ENCODE data around the gene UNC50.
A peak's percentile ranks its signal among the peaks of the same experiment; 100 is the strongest.

The UNC50 gene

GRCh38 chr2:98608116-98608961, at the start of gene UNC50, which contains the start of gene COA5:
Gene UNC50 (plus strand): TSS chr2:98608589. CDS start chr2:98609760, 1,171 bp downstream.
Gene COA5 (minus strand): TSS chr2:98608512. CDS start chr2:98608405, 107 bp downstream.
- H3K4me3 Mint-ChIP-seq: peak within 1 kb of the TSS; percentile 90
- H3K36me3 Mint-ChIP-seq (ENCODE audit: low read depth): peaks cover 20% of the 10 kb centered on the region
- H3K27me3 Mint-ChIP-seq (ENCODE audit: low read depth): no peaks in the 10 kb centered on the region
- H3K4me1 Mint-ChIP-seq (ENCODE audit: low read depth): peaks cover 44% of the 10 kb centered on the region
- no peaks in the 10 kb centered on the region for H3K9me3 Mint-ChIP-seq
- DNase-seq (ENCODE audit: low spot score): peak; percentile 93
- H3K27ac Mint-ChIP-seq: peak within 1 kb of the TSS; percentile 95

- Mint-ChIP-seq H3K4me1 (ENCODE audit: low read depth) (peaks cover 41% of the 10 kb centered on the region), H3K27me3 (ENCODE audit: low read depth) (no peaks in the 10 kb centered on the region), H3K4me3 (peak overlapping the region; percentile 40), H3K9me3 (no peaks in the 10 kb centered on the region), H3K36me3 (ENCODE audit: low read depth) (peaks cover 66% of the 10 kb centered on the region), H3K27ac (peak overlapping the region; percentile 76)
- DNase-seq (ENCODE audit: low spot score): no peak
These were observed 49.4 kb upstream of the UNC50 start for GRCh38 chr2:98558852-98559530.

DNA sequence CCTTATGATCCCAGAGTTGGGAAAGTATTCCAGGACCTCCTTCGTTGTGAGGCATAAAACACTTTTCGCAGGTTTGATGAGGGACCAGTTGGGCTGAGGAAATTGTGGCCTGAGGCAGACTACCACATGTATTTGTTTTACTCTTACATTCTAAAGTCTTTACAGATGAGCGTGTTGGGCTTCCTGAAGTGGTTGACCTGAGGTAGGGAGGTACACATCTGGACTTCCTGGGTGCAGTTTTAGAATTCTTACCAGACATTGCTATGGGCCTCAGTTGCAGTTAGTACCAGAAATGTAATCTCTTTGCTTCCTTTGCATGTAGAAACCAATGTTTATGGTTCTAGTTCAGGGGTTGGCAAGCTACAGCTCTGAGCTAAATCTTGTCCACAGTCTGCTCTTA, 48.8 kb upstream of the UNC50 start:
- H3K9me3 Mint-ChIP-seq: no peaks in the 10 kb centered on the region
- H3K27ac Mint-ChIP-seq: peak overlapping the region; percentile 76
- no peaks in the 10 kb centered on the region for H3K27me3 Mint-ChIP-seq (ENCODE audit: low read depth)
- peaks cover 62% of the 10 kb centered on the region for H3K36me3 Mint-ChIP-seq (ENCODE audit: low read depth)
- no peak for DNase-seq (ENCODE audit: low spot score)
- peak overlapping the region; percentile 40 for H3K4me3 Mint-ChIP-seq
- peaks cover 41% of the 10 kb centered on the region for H3K4me1 Mint-ChIP-seq (ENCODE audit: low read depth)

DNA sequence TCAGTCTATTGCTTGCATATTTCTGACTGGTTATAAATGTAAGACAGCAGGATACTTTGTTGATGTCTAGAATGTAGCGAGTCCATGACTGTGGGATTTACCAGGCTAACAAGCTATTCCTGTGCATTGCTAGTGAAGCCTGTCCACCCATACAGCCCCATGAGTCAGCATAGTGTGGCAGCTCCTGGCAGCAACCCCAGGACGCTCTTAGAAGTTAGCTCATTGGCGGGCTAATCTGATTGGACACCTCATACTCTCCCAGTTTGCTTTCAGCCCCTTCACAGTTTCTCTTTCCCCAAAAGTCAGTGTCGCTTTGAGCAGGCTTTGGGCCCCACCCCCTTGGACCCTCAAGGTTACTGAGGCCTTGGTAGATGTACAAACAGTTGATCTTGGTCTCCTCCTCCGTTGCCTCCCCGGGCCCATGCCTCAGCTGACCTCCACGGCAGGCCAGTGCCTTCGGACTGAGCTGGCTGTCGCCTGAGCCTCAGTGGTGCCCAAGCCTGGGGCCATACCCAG, 48.1 kb upstream of the UNC50 start:
- Mint-ChIP-seq H3K36me3 (ENCODE audit: low read depth) (peaks cover 55% of the 10 kb centered on the region), H3K9me3 (no peaks in the 10 kb centered on the region), H3K27me3 (ENCODE audit: low read depth) (no peaks in the 10 kb centered on the region), H3K4me1 (ENCODE audit: low read depth) (peaks cover 38% of the 10 kb centered on the region), H3K27ac (peak overlapping the region; percentile 52), H3K4me3 (no peak overlapping the region)
- DNase-seq (ENCODE audit: low spot score): no peak

DNA sequence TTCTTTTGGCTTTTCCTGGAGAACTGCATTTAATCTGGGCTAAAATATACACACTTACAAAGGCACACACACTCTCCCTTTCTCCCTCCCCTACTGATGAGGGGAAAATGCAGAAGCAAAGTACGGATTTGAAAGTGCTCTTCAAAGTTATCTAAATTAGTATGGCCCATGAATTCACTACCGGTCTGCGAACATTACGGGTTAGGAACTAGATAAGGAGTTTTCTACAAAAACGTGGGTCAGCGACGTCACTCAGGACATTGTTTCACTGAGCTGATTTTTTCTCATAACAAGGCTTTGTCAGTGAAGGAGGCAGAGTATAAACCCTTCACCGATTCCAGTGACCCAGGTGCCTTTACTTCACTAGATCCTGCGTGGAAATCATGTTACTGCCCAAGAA, 47.4 kb upstream of the UNC50 start:
- peaks cover 36% of the 10 kb centered on the region for H3K4me1 Mint-ChIP-seq (ENCODE audit: low read depth)
- no peak overlapping the region for H3K4me3 Mint-ChIP-seq
- no peak overlapping the region for H3K27ac Mint-ChIP-seq
- no peaks in the 10 kb centered on the region for H3K9me3 Mint-ChIP-seq
- peaks cover 56% of the 10 kb centered on the region for H3K36me3 Mint-ChIP-seq (ENCODE audit: low read depth)
- no peak for DNase-seq (ENCODE audit: low spot score)
- no peaks in the 10 kb centered on the region for H3K27me3 Mint-ChIP-seq (ENCODE audit: low read depth)

- Mint-ChIP-seq H3K27me3 (ENCODE audit: low read depth) (no peaks in the 10 kb centered on the region), H3K4me1 (ENCODE audit: low read depth) (peaks cover 27% of the 10 kb centered on the region), H3K36me3 (ENCODE audit: low read depth) (peaks cover 60% of the 10 kb centered on the region), H3K4me3 (no peak overlapping the region), H3K9me3 (no peaks in the 10 kb centered on the region), H3K27ac (no peak overlapping the region)
- DNase-seq (ENCODE audit: low spot score): no peak
These were observed 46.3 kb upstream of the UNC50 start for GRCh38 chr2:98561902-98562695.

GRCh38 chr2:98563394-98563793, 45.0 kb upstream of the UNC50 start:
- Mint-ChIP-seq H3K9me3 (no peaks in the 10 kb centered on the region), H3K27me3 (ENCODE audit: low read depth) (no peaks in the 10 kb centered on the region), H3K36me3 (ENCODE audit: low read depth) (peaks cover 55% of the 10 kb centered on the region), H3K27ac (no peak overlapping the region), H3K4me1 (ENCODE audit: low read depth) (peaks cover 22% of the 10 kb centered on the region), H3K4me3 (no peak overlapping the region)
- DNase-seq (ENCODE audit: low spot score): no peak

DNA sequence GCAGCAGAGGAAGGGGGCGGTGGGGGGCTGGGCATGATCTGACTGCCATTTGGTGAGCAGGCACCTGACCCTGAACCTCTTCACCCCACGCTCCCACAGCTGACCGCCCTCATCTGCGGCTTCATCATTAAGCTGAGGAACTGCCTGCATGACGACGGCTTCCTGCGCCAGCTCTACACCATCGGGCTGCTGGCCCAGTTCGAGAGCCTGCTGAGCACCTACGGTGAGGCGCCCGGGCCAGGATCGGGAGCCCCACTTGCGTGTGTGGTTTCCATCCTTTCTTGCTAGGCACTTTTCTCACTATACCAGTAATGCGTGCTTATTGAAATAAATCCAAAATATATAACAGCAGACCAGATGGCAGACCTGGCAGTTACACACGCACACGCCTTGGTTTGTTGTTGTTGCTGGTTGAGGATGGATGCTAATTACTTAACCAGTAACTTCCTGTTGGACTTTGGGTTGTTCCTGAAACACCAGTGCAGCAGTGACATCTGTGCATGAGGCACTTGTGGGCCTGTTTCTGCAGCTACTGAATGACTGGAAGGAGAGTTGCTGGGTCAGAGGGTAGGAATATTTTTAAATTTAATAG, 43.8 kb upstream of the UNC50 start:
- no peak for DNase-seq (ENCODE audit: low spot score)
- Mint-ChIP-seq H3K27me3 (ENCODE audit: low read depth) (no peaks in the 10 kb centered on the region), H3K4me3 (no peak overlapping the region), H3K36me3 (ENCODE audit: low read depth) (peaks cover 47% of the 10 kb centered on the region), H3K27ac (no peak overlapping the region), H3K4me1 (ENCODE audit: low read depth) (peaks cover 11% of the 10 kb centered on the region), H3K9me3 (no peaks in the 10 kb centered on the region)

GRCh38 chr2:98565286-98565860, 43.0 kb upstream of the UNC50 start:
- H3K36me3 Mint-ChIP-seq (ENCODE audit: low read depth): peaks cover 47% of the 10 kb centered on the region
- no peaks in the 10 kb centered on the region for H3K27me3 Mint-ChIP-seq (ENCODE audit: low read depth)
- H3K4me1 Mint-ChIP-seq (ENCODE audit: low read depth): peaks cover 4% of the 10 kb centered on the region
- H3K27ac Mint-ChIP-seq: peak overlapping the region; percentile 34
- no peak for DNase-seq (ENCODE audit: low spot score)
- no peak overlapping the region for H3K4me3 Mint-ChIP-seq
- no peaks in the 10 kb centered on the region for H3K9me3 Mint-ChIP-seq

DNA sequence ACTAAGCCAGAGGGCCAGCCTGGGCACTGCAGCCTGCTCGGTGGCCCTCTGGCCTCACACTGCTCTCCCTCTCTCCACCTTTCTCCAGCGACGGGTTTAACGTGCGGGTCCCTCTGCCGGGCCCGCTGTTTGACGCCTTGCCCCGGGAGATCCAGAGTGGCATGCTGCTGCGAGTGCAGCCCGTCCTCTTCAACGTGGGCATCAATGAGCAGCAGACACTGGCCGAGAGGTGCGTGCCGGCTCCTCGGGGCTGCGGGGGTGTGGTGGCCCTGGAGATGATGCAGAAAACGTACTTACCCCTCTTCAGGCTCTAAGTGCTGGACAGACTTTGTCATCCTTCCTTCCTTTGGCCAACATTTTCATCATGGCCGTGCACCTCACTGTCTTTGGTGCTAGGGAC, 42.4 kb upstream of the UNC50 start:
- DNase-seq (ENCODE audit: low spot score): no peak
- H3K27ac Mint-ChIP-seq: peak overlapping the region; percentile 64
- H3K9me3 Mint-ChIP-seq: no peaks in the 10 kb centered on the region
- H3K4me3 Mint-ChIP-seq: no peak overlapping the region
- peaks cover 3% of the 10 kb centered on the region for H3K4me1 Mint-ChIP-seq (ENCODE audit: low read depth)
- peaks cover 45% of the 10 kb centered on the region for H3K36me3 Mint-ChIP-seq (ENCODE audit: low read depth)
- no peaks in the 10 kb centered on the region for H3K27me3 Mint-ChIP-seq (ENCODE audit: low read depth)

DNA sequence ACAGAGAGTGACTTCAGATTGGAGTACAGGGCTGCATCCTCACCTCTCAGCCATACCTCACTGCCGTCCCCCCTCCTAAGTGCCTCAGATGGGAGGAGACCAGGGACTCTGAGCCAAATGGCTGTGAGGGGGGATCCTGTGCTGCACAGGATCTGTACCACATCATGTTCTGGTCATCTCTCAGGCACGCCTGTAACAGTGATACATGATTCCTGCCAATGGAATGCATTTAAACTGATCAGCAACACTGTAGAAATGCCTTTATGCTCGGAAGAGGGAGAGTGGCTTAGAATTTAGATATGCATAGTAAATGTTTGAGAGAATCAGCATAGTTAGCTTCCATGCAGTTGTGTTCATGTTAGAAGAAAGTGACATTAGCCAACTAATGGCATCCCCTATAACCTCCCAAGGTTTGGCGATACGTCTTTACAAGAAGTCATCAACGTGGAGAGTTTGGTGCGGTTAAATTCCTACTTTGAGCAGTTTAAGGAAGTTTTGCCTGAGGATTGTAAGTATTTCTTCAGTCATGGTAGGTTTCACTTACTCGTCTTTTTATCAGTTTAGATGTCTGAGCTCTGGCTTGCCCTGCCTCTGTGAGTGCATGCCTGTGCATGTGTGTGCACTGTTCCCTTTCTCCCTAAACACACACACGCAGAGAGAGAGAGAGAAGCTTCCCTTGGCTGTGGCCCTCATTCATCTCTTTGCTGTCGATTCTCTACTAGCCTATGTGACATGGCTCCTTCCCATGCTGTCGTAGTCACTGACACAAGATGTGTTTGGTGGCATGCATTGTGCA, 40.0 kb upstream of the UNC50 start:
- Mint-ChIP-seq H3K9me3 (no peaks in the 10 kb centered on the region), H3K27ac (no peak overlapping the region), H3K4me3 (no peak overlapping the region), H3K4me1 (ENCODE audit: low read depth) (no peaks in the 10 kb centered on the region), H3K27me3 (ENCODE audit: low read depth) (no peaks in the 10 kb centered on the region), H3K36me3 (ENCODE audit: low read depth) (peaks cover 47% of the 10 kb centered on the region)
- no peak for DNase-seq (ENCODE audit: low spot score)

DNA sequence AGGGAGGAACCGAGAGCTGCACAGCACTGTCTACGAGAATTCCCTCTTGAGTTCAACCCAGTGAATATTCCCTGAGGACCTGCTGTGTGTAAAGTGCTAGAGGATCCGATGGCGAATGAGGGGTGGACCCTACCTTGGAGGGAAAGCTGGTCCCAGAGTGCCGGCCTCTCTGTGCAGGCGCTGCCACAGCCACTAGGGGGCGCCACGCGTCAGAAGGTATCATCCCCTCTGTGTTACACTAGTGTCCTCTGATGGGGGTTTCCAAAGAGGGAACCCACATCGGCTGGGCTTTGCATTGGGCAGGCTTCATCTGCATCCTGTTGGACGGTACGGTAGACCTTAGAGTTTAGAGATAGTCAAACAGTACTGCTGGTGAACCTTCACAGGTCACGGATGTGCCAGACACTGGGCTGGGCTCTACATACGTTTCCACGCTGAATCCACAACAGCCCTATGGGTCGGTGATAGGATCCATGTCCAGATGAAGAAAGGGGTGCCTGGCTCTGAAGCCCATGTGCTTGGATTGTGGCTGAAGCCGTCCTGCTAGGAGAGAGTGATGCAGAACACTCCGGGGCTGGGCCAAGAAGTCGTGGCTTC, 39.1 kb upstream of the UNC50 start:
- H3K9me3 Mint-ChIP-seq: no peaks in the 10 kb centered on the region
- no peak overlapping the region for H3K4me3 Mint-ChIP-seq
- peak; percentile 40 for DNase-seq (ENCODE audit: low spot score)
- H3K36me3 Mint-ChIP-seq (ENCODE audit: low read depth): peaks cover 53% of the 10 kb centered on the region
- H3K27ac Mint-ChIP-seq: peak overlapping the region; percentile 31
- no peaks in the 10 kb centered on the region for H3K27me3 Mint-ChIP-seq (ENCODE audit: low read depth)
- H3K4me1 Mint-ChIP-seq (ENCODE audit: low read depth): no peaks in the 10 kb centered on the region

All from T-helper 2 cell treated with Interferon-gamma antibody and Interleukin-4, amounts not matched to agents 5 μg/mL and 100 μg/mL, for 36 hours (primary cell).